HEK293T (cell line): ENCODE measurements around the gene PEX7.

ENCODE experiments used
- ARNT ChIP-seq: fragments of 450-650 bp; IDR thresholded peaks from 2 replicates; pipeline ENCODE4 v1.6.1; 2017; ENCODE audit warnings: mild to moderate bottlenecking
- BHLHE40 ChIP-seq: fragments of 450-650 bp; IDR thresholded peaks from 2 replicates; pipeline ENCODE4 v1.6.1; 2016; ENCODE audit warnings: mild to moderate bottlenecking, moderate library complexity, borderline replicate concordance
- CTBP1 ChIP-seq: fragments of 450-650 bp; IDR thresholded peaks from 2 replicates; pipeline ENCODE4 v1.6.1; 2016; ENCODE audit warnings: borderline replicate concordance
- ELF4 ChIP-seq: fragments of 450-650 bp; IDR thresholded peaks from 2 replicates; pipeline ENCODE4 v1.6.1; 2017; ENCODE audit warnings: antibody characterized with exemption
- FOXA1 ChIP-seq: fragments of 450-650 bp; IDR thresholded peaks from 2 replicates; pipeline ENCODE4 v1.6.1; 2016; ENCODE audit warnings: mild to moderate bottlenecking
- FOXK2 ChIP-seq: fragments of 450-650 bp; IDR thresholded peaks from 2 replicates; pipeline ENCODE4 v1.6.1; 2016; ENCODE audit warnings: mild to moderate bottlenecking
- FOXM1 ChIP-seq: fragments of 450-650 bp; IDR thresholded peaks from 2 replicates; pipeline ENCODE4 v1.6.1; 2017; ENCODE audit warnings: mild to moderate bottlenecking, borderline replicate concordance
- L3MBTL2 ChIP-seq: fragments of 450-650 bp; conservative IDR thresholded peaks from 2 replicates; pipeline ENCODE4 v1.6.1; 2016; ENCODE audit warnings: mild to moderate bottlenecking
- LEF1 ChIP-seq: fragments of 450-650 bp; IDR thresholded peaks from 2 replicates; pipeline ENCODE4 v1.6.1; 2017; ENCODE audit warnings: mild to moderate bottlenecking, borderline replicate concordance
- NFRKB ChIP-seq: fragments of 450-650 bp; IDR thresholded peaks from 2 replicates; pipeline ENCODE4 v1.6.1; 2016; ENCODE audit warnings: mild to moderate bottlenecking, moderate library complexity
- SP1 ChIP-seq: fragments of 450-650 bp; IDR thresholded peaks from 2 replicates; pipeline ENCODE4 v1.6.1; 2017
- SUZ12 ChIP-seq: fragments of 450-650 bp; IDR thresholded peaks from 2 replicates; pipeline ENCODE4 v1.6.1; 2016; ENCODE audit warnings: mild to moderate bottlenecking
- TARDBP ChIP-seq: fragments of 450-650 bp; IDR thresholded peaks from 2 replicates; pipeline ENCODE4 v1.6.1; 2016
- TF ChIP-seq, protein P1 (sequence below): fragments of 450-650 bp; IDR thresholded peaks from 2 replicates; pipeline ENCODE4 v1.6.1; 2016

DNA sequence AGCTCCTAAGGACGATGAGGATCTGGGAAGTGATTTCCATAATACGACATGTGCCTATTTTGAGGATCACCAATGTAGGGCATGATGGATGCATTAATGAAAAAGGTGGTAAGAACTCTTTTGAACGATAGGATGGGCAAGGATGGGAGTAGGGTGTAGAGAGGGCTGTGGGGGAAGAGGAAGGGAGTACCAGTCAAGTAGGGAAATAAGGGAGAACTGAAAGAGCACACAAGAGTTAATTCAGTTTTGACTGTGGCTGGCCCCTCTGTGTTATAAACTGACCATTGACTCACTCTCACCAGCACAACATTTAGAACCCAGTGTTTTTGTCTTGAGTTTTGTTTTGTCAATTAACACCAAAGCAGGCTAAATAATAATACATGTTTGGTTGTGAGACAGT is 132.7 kb downstream of the PEX7 start:
- no peak for TF ChIP-seq LEF1
- TF ChIP-seq BHLHE40 = no peak
- TF ChIP-seq NFRKB = no peak
- no peak for TF ChIP-seq ELF4
- no peak for TF ChIP-seq FOXK2
- TF ChIP-seq ARNT = no peak
- TF ChIP-seq CTBP1 = no peak
- TF ChIP-seq SUZ12 = no peak
- no peak for TF ChIP-seq TARDBP
- TF ChIP-seq FOXM1 = no peak
- TF ChIP-seq SP1 = no peak
- TF ChIP-seq L3MBTL2 = no peak
- no peak for TF ChIP-seq FOXA1
- TF ChIP-seq, protein P1, sequence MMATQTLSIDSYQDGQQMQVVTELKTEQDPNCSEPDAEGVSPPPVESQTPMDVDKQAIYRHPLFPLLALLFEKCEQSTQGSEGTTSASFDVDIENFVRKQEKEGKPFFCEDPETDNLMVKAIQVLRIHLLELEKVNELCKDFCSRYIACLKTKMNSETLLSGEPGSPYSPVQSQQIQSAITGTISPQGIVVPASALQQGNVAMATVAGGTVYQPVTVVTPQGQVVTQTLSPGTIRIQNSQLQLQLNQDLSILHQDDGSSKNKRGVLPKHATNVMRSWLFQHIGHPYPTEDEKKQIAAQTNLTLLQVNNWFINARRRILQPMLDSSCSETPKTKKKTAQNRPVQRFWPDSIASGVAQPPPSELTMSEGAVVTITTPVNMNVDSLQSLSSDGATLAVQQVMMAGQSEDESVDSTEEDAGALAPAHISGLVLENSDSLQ = no peak
